Thoracic aorta (tissue), 2 donors: ENCODE results near the gene TRIP11. TPM values are rescaled to one million over a fixed set of nuclear protein-coding genes. Genes with fewer than 3 reads are reported as not detected.

Experiments used
- ATAC-seq: fragments of 150-250 bp; one replicate; pipeline ENCODE4 v1.8.0; 2017; ENCODE audit warnings: low read depth; ENCODE audit not compliant: insufficient number of reproducible peaks, low FRiP score
- DNase-seq: peaks from one replicate; pipeline ENCODE4 v3.0.0-alpha.2; 2020; ENCODE audit warnings: low spot score
- H3K27ac ChIP-seq, 2 donors: fragments of 200-600 bp; sonication (generic); 1 replicate in 1 of 2; 2 replicates in 1 of 2; pipeline ENCODE4 v1.5.1; 2016; ENCODE audit warnings: mild to moderate bottlenecking in 2 of 2, moderate library complexity in 2 of 2
- H3K27me3 ChIP-seq: fragments of 200-600 bp; sonication (generic); replicated peaks from 2 replicates; pipeline ENCODE4 v1.6.0; 2016; ENCODE audit warnings: mild to moderate bottlenecking; ENCODE audit not compliant: insufficient read depth
- H3K36me3 ChIP-seq: fragments of 200-600 bp; sonication (generic); one replicate; pipeline ENCODE4 v1.5.1; 2016
- H3K4me1 ChIP-seq, 2 donors: fragments of 200-600 bp; sonication (generic); 1 replicate in 1 of 2; 2 replicates in 1 of 2; pipeline versions ENCODE4 v1.5.1 to v1.6.0; 2016; ENCODE audit warnings: low read depth in 2 of 2, mild to moderate bottlenecking in 1 of 2; ENCODE audit not compliant: control insufficient read depth in 1 of 2
- H3K4me3 ChIP-seq: fragments of 200-600 bp; sonication (generic); 2 replicates; pipeline ENCODE4 v1.5.1; 2016; ENCODE audit warnings: mild to moderate bottlenecking
- H3K9me3 ChIP-seq: fragments of 200-600 bp; sonication (generic); 2 replicates; pipeline ENCODE4 v1.5.1; 2016
- CTCF ChIP-seq: fragments of 200-600 bp; sonication (generic); IDR thresholded peaks from one replicate; pipeline ENCODE4 v1.5.1; 2019; ENCODE audit warnings: antibody characterized with exemption
- total RNA-seq, 2 donors: library from RNA; depleted of rRNA; stranded (reverse); fragments of >200 nt; gene quantifications; one replicate each; pipeline versions ENCODE4 v1.1.0 to v1.2.3, GENCODE V29; 2016

Gene TRIP11
- total RNA-seq, 2 donors from 2014 or later: 31.9 to 36.8 TPM

- no peaks in the 10 kb centered on the region for H3K4me1 ChIP-seq
- peaks cover 15% of the 10 kb centered on the region for H3K36me3 ChIP-seq
- TF ChIP-seq CTCF: no peak
Observed at GRCh38 chr14:92005019-92005418, 34.8 kb downstream of the TRIP11 start.

GRCh38 chr14:92004062-92004461 lies 35.8 kb downstream of the TRIP11 start:
- DNase-seq (no peak), ATAC-seq (no peak)
- TF ChIP-seq CTCF: no peak
- no peak overlapping the region for H3K27ac ChIP-seq
- H3K27me3 ChIP-seq: no peaks in the 10 kb centered on the region
- H3K4me3 ChIP-seq: no peak overlapping the region
- H3K9me3 ChIP-seq: no peaks in the 10 kb centered on the region
- peaks cover 15% of the 10 kb centered on the region for H3K36me3 ChIP-seq
- peaks cover 0 to 2% of the 10 kb centered on the region in 2 donors for H3K4me1 ChIP-seq

More at GRCh38 chr14:92005019-92005418, 34.8 kb downstream of the TRIP11 start:
- no peaks in the 10 kb centered on the region for H3K9me3 ChIP-seq
- H3K27ac ChIP-seq: no peak overlapping the region
- no peaks in the 10 kb centered on the region for H3K27me3 ChIP-seq
- ATAC-seq (no peak), DNase-seq (no peak)
- H3K4me3 ChIP-seq: no peak overlapping the region

GRCh38 chr14:91998667-91999570 lies 40.9 kb downstream of the TRIP11 start:
- H3K4me3 ChIP-seq: no peak overlapping the region
- ATAC-seq (no peak), DNase-seq (no peak)
- TF ChIP-seq CTCF: no peak
- peaks cover 6 to 23% of the 10 kb centered on the region in 2 donors for H3K4me1 ChIP-seq
- no peaks in the 10 kb centered on the region for H3K9me3 ChIP-seq
- H3K27ac ChIP-seq: peak overlapping the region in 1 of 2 donors; percentile 9
- no peaks in the 10 kb centered on the region for H3K36me3 ChIP-seq
- H3K27me3 ChIP-seq: no peaks in the 10 kb centered on the region

GRCh38 chr14:91997492-91997891 lies 42.4 kb downstream of the TRIP11 start:
- Histone ChIP-seq H3K27me3 (no peaks in the 10 kb centered on the region), H3K36me3 (no peaks in the 10 kb centered on the region), H3K9me3 (no peaks in the 10 kb centered on the region), H3K4me3 (no peak overlapping the region), H3K4me1 (peaks cover 6 to 23% of the 10 kb centered on the region in 2 donors), H3K27ac (peak overlapping the region in 1 of 2 donors; percentile 6)
- TF ChIP-seq CTCF: no peak
- DNase-seq (no peak), ATAC-seq (no peak)

- Histone ChIP-seq H3K4me1 (peaks cover 6 to 23% of the 10 kb centered on the region in 2 donors), H3K27ac (peak overlapping the region; percentile 18 to 26), H3K27me3 (no peaks in the 10 kb centered on the region), H3K4me3 (no peak overlapping the region), H3K36me3 (no peaks in the 10 kb centered on the region), H3K9me3 (no peaks in the 10 kb centered on the region)
- ATAC-seq (peak; percentile 78), DNase-seq (no peak)
- peak; percentile 61 for TF ChIP-seq CTCF
Observed at GRCh38 chr14:91996948-91997371, 42.9 kb downstream of the TRIP11 start.
